HepG2 (cell line): ENCODE data around the gene PEPD. TPM values are rescaled to one million over a fixed set of nuclear protein-coding genes. Genes with fewer than 3 reads are reported as not detected.
A peak's percentile ranks its signal among the peaks of the same experiment; 100 is the strongest.

ENCODE experiments used
- ELF1 ChIP-seq: sonication (generic); formaldehyde crosslinking; IDR thresholded peaks from 2 replicates; pipeline ENCODE4 v1.4.0; 2020; ENCODE audit warnings: missing genetic modification reagents
- GTF3A ChIP-seq: sonication (generic); formaldehyde crosslinking; conservative IDR thresholded peaks from 2 replicates; pipeline ENCODE4 v1.4.0; 2020; ENCODE audit warnings: mild to moderate bottlenecking, missing genetic modification reagents
- HES4 ChIP-seq: sonication (generic); formaldehyde crosslinking; IDR thresholded peaks from 2 replicates; pipeline ENCODE4 v1.9.0; 2021; ENCODE audit warnings: mild to moderate bottlenecking, missing genetic modification reagents, borderline replicate concordance
- MAFF ChIP-seq: IDR thresholded peaks from 2 replicates; pipeline ENCODE4 v1.6.1; 2011; ENCODE audit warnings: low read depth, low read length, improper control_type of control experiment
- MXI1 ChIP-seq: IDR thresholded peaks from 3 replicates; pipeline ENCODE4 v1.6.1; 2012; ENCODE audit warnings: low read depth, low read length, inconsistent platforms, borderline replicate concordance
- NFATC3 ChIP-seq: sonication (generic); formaldehyde crosslinking; IDR thresholded peaks from 2 replicates; pipeline ENCODE4 v1.5.1; 2020; ENCODE audit warnings: mild to moderate bottlenecking, missing genetic modification reagents
- SNRNP70 ChIP-seq: fragments of 200-400 bp; formaldehyde crosslinking; IDR thresholded peaks from 2 replicates; pipeline ENCODE4 v1.6.1; 2017; ENCODE audit warnings: mild to moderate bottlenecking, low read depth, low read length, moderate library complexity
- STAG1 ChIP-seq: sonication (generic); formaldehyde crosslinking; IDR thresholded peaks from 2 replicates; pipeline ENCODE4 v1.4.0; 2020; ENCODE audit warnings: missing genetic modification reagents
- YY1 ChIP-seq: IDR thresholded peaks from 2 replicates; pipeline ENCODE4 v1.6.1; 2011; ENCODE audit warnings: low read length, low read depth, moderate library complexity, mild to moderate bottlenecking; ENCODE audit not compliant: insufficient read depth, insufficient replicate concordance
- ZFAT ChIP-seq: sonication (generic); formaldehyde crosslinking; conservative IDR thresholded peaks from 2 replicates; pipeline ENCODE4 v1.8.1; 2023; ENCODE audit warnings: missing genetic modification reagents, inconsistent platforms
- ZIK1 ChIP-seq: sonication (generic); formaldehyde crosslinking; IDR thresholded peaks from 2 replicates; pipeline ENCODE4 v1.5.0; 2020; ENCODE audit warnings: mild to moderate bottlenecking, low read depth, missing genetic modification reagents, borderline replicate concordance
- ZNF441 ChIP-seq: sonication (generic); formaldehyde crosslinking; IDR thresholded peaks from 2 replicates; pipeline ENCODE4 v1.7.0; 2021; ENCODE audit warnings: missing genetic modification reagents, borderline replicate concordance
- ZNF672 ChIP-seq: sonication (generic); formaldehyde crosslinking; IDR thresholded peaks from 2 replicates; pipeline ENCODE4 v1.8.1; 2022; ENCODE audit warnings: missing genetic modification reagents
- ZNF772 ChIP-seq: sonication (generic); formaldehyde crosslinking; IDR thresholded peaks from 2 replicates; pipeline ENCODE4 v1.5.0; 2020; ENCODE audit warnings: mild to moderate bottlenecking, missing genetic modification reagents
- ZNF776 ChIP-seq: sonication (generic); formaldehyde crosslinking; IDR thresholded peaks from 2 replicates; pipeline ENCODE4 v1.4.0; 2020; ENCODE audit warnings: mild to moderate bottlenecking, missing genetic modification reagents
- polyA plus RNA-seq, 8 experiments: library from polyadenylated mRNA; depleted of rRNA in 3 of 8; stranded (reverse) in 7 of 8; unstranded in 1 of 8; fragments of >200 nt; fragmentation: Illumina TruSeq in 4 of 8; extraction: Trizol in 4 of 8; gene quantifications; 2 replicates each; pipeline versions ENCODE4 v1.2.1 to v1.2.3, GENCODE V29; 2011 to 2016; ENCODE audit warnings: low read depth in 4 of 8, missing spikeins in 1 of 8, mixed read lengths in 1 of 8; ENCODE audit not compliant: insufficient read depth in 1 of 8
- total RNA-seq, 5 experiments: library from RNA; depleted of rRNA; stranded (reverse); fragments of >200 nt; fragmentation: Illumina TruSeq; extraction: Trizol; gene quantifications; 2 replicates each; pipeline ENCODE4 v1.2.3, GENCODE V29; 2016; ENCODE audit warnings: low read depth in 1 of 5
- TF ChIP-seq, protein P1 (sequence below): sonication (generic); formaldehyde crosslinking; IDR thresholded peaks from 2 replicates; pipeline ENCODE4 v1.8.1; 2022; ENCODE audit warnings: mild to moderate bottlenecking, missing genetic modification reagents
- TF ChIP-seq, protein P2 (sequence below), 2 experiments: fragments of 450-650 bp in 1 of 2; sonication (generic) in 1 of 2; formaldehyde crosslinking in 1 of 2; IDR thresholded peaks; 2 replicates each; pipeline versions ENCODE4 v1.6.1 to v1.8.0; 2016 to 2022; ENCODE audit warnings: antibody characterized with exemption in 1 of 2, mild to moderate bottlenecking in 1 of 2, missing genetic modification reagents in 1 of 2
- TF ChIP-seq, protein P3 (sequence below): sonication (generic); formaldehyde crosslinking; IDR thresholded peaks from 2 replicates; pipeline ENCODE4 v1.8.1; 2023; ENCODE audit warnings: mild to moderate bottlenecking, moderate library complexity, missing genetic modification reagents

PEPD gene
- total and polyA plus RNA-seq, 2 of the 13 experiments (the other 11 are each of a cell fraction or from before 2014, with no cell fraction given): 60.7 to 75.1 TPM

DNA sequence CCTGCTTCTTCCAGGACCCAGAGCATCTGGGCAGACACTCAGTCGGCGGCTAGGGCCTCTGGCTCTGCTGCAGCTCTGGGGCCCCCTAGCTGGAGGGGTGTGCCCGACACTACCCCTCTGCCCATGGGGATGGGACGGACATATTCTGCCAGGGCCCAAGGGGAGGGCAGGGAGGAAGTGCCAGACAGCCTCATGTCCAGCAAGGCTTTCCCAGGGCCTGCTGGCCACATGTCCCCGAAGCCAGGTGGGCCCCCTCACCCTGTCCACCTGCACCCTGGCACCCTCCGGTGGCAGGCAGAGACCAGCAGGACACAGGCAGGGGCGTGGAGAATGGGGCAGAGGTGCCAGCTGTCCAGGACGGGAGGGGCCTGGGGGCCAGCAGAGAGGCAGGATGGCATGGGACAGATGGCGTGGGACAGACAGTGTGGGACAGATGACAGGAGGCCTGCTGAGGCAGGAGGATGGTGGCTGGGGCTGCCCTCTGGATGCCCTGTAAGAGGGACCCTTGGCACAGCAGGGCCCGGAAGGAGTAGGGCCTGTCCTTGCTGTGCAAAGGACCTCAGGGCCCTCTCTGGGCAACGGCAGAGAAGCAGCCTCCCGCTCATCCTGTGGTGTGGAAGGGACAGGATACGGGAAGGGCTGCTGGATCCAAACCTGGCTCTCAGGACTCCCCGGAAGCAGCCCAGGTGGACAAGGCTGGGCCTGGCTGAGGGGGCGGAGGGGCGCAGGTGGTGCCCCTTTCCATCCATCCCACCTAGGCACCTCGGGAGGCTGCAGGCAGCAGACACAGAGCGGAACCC is 119.0 kb downstream of the PEPD start (continued):
- TF ChIP-seq MAFF (no peak), ZNF441 (CRISPR knock-in tag) (no peak), STAG1 (peak; percentile 51), YY1 (no peak), SNRNP70 (no peak), ZNF776 (CRISPR knock-in tag) (0 out of 2 replicates have a peak, but pooled peaks have one; percentile 26), ZNF772 (CRISPR knock-in tag) (no peak), NFATC3 (CRISPR knock-in tag) (no peak), ELF1 (no peak), HES4 (CRISPR knock-in tag) (no peak), MXI1 (no peak), ZNF672 (CRISPR knock-in tag) (no peak), GTF3A (CRISPR knock-in tag) (no peak), ZIK1 (no peak), ZFAT (CRISPR knock-in tag) (no peak)
- TF ChIP-seq, protein P1, sequence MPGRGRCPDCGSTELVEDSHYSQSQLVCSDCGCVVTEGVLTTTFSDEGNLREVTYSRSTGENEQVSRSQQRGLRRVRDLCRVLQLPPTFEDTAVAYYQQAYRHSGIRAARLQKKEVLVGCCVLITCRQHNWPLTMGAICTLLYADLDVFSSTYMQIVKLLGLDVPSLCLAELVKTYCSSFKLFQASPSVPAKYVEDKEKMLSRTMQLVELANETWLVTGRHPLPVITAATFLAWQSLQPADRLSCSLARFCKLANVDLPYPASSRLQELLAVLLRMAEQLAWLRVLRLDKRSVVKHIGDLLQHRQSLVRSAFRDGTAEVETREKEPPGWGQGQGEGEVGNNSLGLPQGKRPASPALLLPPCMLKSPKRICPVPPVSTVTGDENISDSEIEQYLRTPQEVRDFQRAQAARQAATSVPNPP (CRISPR knock-in tag): no peak
- TF ChIP-seq, protein P2, sequence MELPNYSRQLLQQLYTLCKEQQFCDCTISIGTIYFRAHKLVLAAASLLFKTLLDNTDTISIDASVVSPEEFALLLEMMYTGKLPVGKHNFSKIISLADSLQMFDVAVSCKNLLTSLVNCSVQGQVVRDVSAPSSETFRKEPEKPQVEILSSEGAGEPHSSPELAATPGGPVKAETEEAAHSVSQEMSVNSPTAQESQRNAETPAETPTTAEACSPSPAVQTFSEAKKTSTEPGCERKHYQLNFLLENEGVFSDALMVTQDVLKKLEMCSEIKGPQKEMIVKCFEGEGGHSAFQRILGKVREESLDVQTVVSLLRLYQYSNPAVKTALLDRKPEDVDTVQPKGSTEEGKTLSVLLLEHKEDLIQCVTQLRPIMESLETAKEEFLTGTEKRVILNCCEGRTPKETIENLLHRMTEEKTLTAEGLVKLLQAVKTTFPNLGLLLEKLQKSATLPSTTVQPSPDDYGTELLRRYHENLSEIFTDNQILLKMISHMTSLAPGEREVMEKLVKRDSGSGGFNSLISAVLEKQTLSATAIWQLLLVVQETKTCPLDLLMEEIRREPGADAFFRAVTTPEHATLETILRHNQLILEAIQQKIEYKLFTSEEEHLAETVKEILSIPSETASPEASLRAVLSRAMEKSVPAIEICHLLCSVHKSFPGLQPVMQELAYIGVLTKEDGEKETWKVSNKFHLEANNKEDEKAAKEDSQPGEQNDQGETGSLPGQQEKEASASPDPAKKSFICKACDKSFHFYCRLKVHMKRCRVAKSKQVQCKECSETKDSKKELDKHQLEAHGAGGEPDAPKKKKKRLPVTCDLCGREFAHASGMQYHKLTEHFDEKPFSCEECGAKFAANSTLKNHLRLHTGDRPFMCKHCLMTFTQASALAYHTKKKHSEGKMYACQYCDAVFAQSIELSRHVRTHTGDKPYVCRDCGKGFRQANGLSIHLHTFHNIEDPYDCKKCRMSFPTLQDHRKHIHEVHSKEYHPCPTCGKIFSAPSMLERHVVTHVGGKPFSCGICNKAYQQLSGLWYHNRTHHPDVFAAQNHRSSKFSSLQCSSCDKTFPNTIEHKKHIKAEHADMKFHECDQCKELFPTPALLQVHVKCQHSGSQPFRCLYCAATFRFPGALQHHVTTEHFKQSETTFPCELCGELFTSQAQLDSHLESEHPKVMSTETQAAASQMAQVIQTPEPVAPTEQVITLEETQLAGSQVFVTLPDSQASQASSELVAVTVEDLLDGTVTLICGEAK (IDR thresholded peaks at IDR 0.05): no peak
- TF ChIP-seq, protein P2 (CRISPR knock-in tag; IDR thresholded peaks at IDR 0.05): no peak
- TF ChIP-seq, protein P3, sequence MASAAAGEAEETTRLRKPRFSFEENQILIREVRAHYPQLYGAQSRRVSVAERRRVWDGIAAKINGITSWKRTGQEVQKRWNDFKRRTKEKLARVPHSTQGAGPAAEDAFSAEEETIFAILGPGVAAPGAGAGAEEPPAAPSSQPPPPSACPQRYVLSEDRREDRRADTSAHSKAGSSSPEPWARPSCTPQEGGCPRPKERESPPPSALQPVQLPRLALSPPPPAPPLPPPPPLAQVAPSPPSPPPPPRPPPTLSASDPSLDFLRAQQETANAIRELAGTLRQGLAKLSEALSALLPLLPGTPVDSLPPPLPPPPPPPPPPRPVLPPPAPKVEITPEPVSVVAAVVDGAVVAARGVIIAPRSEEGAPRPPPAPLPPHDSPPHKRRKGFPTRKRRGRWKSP (CRISPR knock-in tag): no peak
